Astrocyte (in vitro differentiated cells and primary cell): ENCODE measurements around the gene FBXW12.

Experiments
- CTCF ChIP-seq: IDR thresholded peaks from 2 replicates; pipeline ENCODE4 v1.5.1; 2011; ENCODE audit warnings: low read depth, mild to moderate bottlenecking, inconsistent platforms, low read length, moderate library complexity; ENCODE audit not compliant: insufficient read depth
- EZH2 ChIP-seq: IDR thresholded peaks from 2 replicates; pipeline ENCODE4 v1.6.1; 2012; ENCODE audit warnings: mild to moderate bottlenecking, low read length, inconsistent platforms; ENCODE audit not compliant: insufficient read depth

DNA sequence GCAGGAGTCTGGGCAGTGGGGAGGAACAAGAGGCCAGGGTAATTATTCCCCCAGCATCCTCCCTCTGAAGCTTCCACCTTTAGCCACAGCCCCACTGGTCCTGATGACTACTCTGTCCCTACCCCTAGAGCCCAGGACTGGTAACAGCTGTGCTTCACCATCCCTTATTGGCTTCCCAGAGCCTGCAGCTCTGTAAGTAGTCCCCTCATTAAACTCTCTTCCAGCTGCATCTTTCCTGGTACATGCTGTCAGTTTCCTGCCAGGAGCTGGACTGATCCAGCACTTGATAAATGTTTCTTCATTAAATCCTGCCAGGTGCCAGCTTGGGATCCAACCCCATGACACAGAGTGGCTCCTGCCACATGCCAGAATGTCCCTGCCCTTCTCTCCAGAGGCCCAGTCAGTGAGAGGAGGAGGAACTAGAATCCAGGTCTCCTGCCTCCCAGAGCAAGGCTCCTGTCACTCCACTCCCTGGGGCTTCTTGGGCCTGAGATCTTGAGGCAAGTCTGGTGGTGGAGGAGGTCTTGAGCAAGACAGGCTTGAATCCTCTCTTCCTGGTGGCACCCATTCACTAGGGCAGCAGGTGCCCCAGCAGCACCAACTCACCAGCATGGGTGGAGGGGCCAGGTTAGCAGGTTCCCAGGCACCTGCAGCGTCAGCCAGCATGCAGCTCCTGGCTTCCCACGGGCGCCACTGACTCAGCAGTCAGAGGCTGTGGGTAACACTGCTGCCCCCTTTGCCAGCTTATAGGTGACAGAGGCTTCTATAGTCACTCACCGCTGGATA lies 27.6 kb downstream of the FBXW12 start:
- TF ChIP-seq CTCF, result no peak
- TF ChIP-seq EZH2, result no peak
